HG03064 (cell line): Measurements from ENCODE around the gene AGAP1.

Source experiments
- ATAC-seq: cut with Tn5 transposase; IDR thresholded peaks from one replicate; pipeline ENCODE4 v1.9.1; 2021; ENCODE audit warnings: low read depth; ENCODE audit not compliant: unreplicated experiment

Gene AGAP1

DNA sequence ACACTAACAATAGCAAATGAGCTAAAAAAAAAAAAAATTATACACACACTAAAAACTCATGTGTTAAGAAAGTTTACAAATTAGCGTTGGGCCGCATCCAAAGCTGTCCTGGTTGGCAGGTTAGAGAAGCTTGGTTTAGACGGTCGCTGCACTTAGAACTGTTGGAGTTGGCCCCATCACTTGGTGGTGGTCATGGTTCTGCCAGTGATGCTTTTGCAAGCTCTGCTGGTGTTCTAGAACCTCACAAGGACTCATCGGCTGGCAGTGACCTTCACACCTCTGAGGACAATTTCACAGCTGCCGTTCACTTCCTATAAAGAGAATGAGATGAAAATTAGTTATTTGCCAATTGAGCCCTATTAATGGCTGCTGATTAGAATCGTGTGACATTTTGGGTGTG is 229.0 kb downstream of the AGAP1 start:
- ATAC-seq: no peak

DNA sequence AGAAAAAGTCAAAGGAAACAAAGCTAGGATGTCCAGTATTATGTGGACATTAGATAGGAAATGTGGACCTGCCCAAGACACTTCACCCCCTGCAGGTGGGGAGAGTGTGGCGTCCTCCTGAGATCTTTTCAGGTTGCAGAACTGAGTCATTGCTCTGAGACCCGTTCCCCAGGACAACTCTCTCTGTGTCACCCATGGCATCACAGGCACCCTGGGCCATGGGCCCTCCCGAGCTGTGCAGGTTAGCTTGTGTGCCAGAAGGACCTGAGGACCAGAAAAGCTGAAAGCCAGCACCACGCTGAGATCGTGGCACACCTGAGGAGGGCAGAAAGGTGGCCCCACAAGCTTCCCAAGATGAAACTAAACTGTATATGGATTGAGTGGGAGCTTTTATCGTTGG is 229.5 kb downstream of the AGAP1 start:
- no peak for ATAC-seq

DNA sequence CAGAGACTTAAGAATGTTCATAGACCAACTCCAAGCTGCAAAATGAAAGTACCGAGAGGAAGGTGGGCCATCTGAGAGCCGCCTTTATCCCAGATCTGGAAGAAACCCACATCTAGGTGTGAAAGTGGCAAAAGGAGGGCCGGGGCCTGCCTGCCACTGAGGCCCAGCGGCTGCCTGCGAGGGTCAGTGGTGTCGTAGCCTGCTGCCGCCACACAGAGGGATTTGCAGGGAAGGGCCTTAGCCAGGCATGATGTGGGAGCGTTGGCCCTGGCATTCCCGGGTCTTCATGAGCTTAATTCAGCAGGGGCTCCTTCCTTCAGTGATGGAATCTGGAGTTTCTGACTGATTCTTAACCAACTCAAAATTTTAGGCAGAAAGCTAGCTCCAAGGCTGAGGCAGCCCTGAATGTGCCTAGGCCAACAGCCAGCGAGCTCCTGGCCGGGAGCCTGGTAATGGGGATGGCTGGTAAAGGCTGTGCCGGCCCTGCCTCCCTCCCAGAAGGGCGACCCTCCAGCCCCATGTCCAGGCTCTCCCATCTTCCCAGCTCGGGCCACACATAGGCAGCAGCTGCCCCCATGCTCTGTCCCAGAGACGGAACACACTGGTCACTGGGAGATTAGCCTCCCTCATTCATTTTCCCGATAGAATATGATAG is 230.1 kb downstream of the AGAP1 start:
- ATAC-seq: no peak

DNA sequence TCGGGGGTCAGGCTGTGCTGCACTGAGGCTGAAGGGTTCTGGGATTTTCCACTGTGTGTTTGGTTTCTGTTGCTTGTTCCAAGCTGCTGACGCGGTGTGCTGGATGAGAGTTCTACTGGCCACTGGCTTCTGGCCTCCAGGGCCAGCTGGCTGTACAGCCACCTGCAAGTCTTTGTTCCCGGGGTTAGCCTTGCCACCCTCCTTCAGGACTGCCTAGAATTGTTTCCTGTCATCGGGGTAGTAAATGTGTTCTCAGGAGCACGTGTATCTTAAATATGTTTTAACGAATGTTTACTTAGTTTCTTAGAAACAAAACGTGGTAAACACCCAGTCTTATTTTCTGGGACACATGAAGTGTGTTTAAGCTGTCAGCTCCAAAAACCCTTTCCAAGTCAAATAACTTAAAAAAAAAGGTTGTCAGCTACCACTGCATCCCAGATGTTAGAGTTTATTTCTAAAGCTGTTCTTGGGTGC is 231.2 kb downstream of the AGAP1 start:
- no peak for ATAC-seq

DNA sequence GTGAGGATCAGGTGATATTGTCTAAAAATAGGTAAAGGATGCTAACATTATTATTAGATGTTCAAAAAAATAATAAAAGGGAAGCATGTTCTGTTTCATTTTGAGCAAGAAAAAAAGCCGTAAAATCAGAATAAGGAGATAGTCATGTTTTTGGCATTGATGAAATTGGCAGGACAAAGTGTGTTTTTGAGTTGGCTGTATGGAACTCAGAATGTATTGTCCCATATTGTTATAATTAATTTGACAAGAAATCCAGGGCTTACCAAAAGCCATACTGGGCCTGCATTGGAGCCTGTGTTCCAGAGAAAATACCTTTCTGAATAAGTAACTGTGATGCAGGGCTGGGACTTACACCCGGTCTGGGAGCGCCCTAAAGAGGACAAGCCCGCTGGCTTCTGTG is 232.0 kb downstream of the AGAP1 start:
- no peak for ATAC-seq

DNA sequence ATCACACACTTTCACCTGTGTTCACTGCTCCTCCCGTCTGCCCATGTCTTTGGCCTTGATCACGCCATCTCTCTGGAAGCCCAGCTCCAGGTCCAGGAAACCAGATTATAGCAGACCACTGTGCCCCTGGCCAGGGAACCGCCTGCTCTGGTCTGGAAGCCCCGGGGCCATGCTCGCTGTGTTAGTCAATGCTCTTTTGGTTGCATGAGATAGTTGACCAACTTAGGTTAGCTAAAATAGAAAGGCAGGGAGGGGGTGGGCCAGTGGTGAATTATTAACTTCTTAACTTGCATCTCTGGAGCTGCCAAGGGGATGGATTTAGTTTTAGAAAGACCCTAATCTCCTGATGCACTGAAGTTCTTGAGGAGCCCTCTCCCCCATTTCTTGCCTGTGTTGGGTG is 232.7 kb downstream of the AGAP1 start:
- no peak for ATAC-seq

DNA sequence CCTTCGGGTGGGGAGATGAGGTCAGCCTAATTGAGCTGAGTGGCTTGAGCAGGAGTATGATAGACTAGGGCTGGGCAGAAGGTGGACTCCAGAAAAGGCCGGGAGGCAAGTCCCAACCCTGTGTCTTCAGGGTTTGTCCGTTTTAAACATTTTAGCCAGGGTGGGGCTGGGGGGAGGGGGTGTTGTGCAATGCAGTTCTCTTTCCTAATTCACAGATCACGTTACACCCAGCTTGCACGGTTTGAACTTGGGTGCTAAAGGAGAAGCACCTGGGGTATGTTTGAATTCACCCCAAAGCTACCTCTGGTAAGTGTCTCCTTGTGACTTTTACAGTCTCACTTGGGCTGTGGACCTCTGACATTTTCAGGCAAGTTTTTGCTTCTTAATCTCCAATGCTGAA is 233.3 kb downstream of the AGAP1 start:
- ATAC-seq: no peak

DNA sequence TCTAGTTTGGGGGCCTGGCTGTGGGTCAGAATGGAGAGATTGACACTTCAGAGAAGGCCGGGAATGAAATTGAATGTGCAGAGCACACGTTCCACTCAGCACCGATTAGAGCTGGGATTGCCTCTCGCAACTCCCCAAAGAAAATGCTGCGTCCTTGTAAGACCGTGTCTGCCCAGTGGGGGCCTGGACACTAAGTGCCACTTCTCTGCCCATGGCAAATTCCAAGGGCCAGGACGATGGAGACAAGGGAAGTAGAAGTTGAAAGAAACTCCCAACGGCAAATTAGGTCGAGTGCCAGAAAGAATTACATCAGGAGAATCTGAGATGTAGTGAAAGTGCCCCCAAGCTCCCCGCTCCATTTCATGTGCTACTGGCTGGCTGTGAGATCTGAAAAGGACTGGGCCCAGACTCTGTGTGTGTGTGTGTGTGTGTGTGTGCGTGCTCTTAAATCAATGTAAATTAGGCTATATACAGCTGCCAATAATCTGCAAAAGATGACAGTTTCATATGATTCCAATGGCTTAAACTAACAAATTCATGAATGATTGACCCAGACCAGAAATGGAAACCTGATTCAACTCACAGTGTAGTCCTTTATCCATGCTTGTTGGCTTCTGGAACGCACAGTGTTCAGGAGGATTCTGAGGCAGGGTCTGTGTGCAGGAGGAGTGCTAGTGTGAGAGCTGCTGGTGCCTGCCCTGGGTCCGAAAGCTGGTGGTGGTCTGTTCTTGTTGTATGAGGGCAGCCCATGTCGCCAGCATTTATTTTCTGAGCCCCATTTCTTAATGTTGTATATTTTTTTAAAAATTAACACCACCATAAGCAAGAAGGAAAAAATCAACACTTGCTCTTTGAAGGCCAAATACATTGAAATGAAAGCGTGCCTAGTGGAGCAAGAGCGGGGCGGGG is 234.3 kb downstream of the AGAP1 start:
- ATAC-seq: no peak

DNA sequence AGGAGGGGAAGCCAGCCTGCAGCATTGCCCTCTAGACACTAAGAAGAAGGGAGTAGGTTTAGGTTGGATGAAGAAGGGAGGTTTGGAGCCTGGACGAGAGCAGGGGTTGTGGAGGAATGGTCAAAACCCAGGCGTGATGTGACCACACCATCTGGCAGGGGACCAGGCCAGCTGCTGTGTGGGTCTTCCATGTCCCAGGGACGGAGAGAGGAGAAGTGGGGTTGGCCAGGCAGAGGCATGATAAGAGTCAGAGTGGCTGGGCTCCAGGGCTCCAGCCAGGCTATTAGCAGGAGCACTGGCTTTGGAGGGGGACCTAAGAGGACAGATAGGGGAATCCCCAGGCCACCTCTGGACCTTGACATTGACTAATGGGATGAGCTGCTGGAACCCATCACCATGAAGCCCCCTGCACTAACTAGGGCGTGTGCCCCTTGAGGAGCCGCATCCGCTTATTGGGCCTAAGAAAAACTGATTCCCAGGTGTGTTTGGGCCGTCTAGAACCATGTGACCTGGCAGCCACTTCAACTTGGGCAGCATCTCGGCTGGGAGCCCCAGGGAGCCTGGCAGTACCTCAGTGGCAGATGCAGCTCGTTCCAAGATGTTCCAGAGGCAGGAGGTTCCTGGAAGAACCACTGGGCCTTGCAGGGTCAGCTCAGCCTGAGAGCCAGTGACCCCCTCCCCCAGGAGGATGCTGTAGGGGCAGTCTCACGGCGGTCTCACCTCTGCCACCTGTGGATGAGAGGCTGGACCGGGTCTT is 235.1 kb downstream of the AGAP1 start:
- ATAC-seq: no peak

DNA sequence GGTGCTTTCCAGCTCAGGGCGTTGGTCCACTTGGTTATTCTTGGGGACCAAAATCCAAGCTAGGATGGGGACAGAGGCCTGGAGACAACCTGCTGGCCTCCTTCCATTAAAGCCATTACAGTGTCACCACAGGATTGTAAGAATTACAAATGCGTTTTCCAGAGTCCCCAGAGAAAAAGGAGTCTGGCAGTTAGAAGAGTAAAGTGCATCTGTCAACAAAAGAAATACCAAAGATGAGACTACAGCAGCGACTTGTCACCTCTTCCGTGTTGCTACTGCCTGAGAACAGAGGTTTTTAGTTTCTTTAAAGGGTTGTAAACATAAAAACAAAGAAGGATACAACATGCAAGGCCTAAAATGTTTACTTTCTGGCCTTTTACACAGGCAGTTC is 235.7 kb downstream of the AGAP1 start:
- ATAC-seq: no peak

DNA sequence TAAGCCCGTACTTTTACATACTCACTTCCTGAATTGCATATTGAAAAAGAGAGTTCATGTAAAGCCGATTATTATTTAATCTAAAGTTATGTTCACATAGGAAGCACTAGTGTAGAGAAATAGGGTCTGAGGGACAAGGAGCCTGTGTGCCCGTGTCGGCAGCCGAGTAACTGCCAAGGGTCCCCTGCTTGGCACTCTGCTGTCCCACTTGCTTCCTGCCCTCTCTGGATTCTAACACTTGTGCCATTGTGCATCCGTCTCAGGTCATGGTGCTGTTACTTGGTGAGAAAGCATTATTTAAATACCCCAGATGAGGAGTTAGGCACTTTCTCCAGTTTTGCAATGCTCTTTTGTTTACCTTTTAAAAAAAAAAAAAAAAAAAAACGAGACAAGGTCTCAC is 236.3 kb downstream of the AGAP1 start:
- no peak for ATAC-seq

DNA sequence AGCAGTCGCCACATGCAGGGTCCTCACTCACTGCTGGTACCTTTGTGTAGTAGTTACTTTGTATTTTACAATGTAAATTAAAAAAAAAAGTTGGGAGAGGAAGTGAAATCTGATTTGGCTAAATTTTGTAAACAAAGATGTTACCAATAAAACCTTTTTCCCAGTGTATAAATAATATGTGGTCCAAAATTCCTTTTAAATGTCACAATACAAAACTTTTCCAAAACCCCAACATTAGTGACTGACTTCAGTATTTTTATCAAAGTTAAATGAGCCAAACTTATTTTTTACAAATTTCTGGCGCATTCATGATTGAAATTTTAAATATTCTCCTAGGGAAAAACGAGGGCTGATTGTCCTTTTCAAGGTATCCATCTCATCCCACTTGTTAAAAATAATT is 239.9 kb downstream of the AGAP1 start:
- ATAC-seq: no peak

DNA sequence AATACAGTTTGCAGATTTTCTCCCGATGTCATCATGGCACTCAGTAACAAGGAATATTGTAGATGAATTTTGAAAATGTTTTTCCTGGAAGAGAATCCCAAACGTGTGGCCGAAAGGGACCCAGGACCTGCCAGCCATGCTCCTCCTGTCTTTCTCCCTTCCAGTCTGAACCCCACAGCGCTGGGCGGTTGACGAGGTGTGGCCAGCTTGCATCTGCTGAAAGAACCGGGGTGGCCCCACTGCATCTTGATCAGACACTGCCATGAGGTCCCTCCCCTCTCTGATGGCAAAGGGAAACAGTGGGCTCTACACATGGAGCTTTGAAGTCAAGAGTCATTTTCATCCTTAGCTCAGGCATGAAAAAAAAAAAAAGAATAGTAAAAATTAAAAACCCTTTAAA is 240.3 kb downstream of the AGAP1 start:
- no peak for ATAC-seq

DNA sequence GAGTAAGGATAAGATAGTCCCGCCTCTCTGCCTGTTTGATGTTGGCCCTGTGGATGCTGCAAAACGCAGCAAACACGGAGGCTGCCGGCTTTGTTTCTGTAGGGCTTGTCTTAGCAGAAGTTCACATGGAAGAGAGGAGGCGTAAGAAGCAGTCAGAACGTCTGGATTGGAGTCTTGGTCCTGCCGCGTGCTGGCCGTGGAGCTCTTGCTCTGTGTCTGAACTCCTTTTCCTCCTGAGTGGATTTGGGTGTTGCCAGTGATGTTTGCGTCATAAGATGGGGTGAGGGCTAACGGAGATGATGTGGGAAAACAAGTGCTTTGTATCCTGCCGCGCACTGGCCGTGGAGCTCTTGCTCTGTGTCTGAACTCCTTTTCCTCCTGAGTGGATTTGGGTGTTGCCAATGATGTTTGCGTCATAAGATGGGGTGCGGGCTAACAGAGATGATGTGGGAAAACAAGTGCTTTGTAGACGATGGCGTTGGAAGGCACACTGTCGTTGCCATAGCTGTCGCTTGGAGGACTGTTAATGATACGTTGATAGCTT is 240.9 kb downstream of the AGAP1 start:
- ATAC-seq: no peak

DNA sequence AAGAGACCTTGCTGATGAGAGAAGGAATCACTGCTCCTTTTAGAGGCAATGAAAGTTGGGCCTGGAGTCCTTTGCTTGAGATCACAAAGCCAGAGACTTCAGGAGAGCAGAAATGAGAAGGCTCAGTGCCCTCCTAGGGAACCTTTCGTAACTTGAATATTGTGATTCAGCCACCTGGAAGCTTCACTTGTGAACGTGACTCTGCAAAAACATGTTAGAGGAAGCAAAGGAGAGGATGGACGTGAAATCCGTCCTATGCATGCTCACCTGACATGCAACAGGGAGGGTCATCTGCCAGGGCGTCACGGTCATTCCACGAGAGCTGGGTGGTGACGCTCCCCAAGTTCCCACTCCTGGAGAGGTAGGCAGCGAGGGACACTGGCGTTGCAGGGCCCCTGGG is 243.6 kb downstream of the AGAP1 start:
- no peak for ATAC-seq

DNA sequence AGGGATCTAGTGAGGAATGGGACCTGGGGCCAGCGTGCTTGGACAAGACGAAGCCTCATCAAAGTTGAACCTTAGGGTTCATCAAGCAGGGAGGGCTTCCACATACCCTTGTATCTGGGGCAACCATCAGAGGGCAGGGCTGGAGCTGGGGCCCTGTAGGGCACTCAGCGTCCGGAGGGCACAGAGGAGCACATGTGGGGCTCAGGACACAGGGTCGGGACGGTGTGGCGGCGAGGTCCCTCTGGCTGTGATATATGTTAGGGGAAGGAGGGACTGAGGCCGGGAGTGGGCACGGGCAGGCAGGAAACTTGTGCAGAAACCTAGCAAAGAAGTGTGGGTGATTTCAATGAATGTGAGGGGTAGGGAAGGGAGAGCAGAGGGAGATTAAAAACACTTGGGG is 244.0 kb downstream of the AGAP1 start:
- ATAC-seq: no peak

DNA sequence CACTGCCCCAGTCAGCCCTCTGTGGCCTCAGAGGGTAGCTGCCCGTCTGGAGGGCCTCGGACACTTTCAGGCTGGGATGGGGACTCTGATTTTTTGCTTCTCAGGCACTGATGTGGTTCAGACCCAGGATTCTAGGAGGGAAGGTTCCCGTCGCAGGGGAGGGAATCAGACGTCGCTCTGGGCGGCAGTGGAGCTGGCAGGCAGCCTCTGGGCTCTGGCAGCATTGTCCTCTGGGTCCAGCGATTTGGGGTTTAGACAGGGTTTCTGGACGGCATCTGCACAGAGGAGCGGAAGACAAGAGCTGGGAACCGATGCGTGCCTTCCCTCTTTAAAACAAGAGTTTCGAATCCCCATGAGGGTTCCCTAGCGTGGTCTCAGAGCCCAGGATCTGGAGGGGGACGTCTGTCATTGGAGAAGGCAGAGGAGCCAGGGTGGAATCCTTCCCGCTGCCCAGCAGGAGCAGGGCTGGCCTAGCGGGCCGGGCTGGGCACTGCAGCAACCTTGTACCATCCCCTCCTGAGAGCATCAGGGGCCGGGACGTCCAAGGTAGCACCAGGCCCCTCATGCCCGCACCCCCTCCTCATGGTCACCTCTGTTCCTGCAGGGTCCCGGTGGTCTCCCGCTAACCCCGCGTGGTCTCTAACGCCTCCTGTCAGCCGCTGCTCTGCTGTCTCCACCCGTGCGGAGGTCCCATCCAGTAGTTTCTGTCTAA is 246.0 kb downstream of the AGAP1 start:
- ATAC-seq: no peak

DNA sequence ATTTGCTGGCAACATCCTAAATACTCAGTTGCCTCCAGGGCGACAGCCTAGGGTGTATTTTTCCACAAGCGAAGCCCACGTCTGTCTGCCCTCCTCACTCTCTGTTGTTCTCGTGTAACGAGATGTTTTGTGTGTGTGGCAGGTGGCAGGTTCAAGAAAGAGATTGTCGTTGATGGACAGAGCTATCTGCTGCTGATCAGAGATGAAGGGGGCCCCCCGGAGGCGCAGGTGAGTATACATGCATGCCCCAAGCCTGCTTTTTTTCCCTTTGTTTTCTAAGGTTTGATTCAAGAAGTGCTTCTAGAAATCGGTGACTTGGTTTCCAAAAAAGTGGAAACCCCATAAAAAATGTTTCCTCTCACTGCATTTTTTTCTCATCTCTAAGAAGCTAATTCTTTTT is 247.0 kb downstream of the AGAP1 start:
- ATAC-seq: no peak

DNA sequence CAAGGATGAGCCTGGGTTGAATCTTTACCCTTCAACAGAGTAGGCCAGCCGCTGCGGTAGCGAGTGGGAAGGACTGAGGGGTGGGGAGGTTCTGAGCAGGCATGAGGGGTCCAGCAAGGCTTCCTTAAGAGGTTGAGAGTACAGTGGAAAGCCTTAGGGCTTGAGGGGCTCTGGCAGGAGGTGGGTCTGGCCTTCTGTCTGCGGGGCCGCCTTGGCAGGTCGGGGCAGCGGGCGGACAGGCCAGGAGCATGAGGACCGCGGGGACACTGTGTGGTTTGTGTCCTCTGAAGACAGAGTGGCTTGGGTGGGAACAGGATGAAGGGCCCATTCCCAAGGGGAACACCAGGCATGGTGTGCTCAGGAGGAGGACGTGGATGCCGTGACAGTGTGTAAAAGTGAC is 250.3 kb downstream of the AGAP1 start:
- ATAC-seq: no peak

DNA sequence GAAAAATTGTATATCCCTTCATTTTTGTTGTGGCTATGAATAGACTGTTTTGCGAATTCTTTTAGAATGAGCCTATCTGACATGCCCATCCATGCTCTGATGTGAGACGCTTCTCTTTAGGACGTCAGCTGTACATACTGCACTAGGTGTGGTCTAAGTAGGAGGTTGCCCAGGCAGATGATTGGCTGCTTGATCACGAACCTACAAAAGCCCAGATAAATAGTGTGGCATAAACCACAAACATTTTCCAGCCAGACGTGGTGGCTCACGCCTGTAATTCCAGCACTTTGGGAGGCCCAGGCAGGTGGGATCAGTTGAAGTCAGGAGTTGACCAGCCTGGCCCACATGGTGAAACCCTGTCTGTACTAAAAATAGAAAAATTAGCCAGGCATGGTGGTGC is 251.8 kb downstream of the AGAP1 start:
- ATAC-seq: no peak
